NCI-H1092 (cell line): ENCODE measurements around the gene CABLES2.

Experiments used
- DNase-seq: peaks from one replicate; lab custom pipeline; 2025; lab: John Stamatoyannopoulos, UW

Gene CABLES2

DNA sequence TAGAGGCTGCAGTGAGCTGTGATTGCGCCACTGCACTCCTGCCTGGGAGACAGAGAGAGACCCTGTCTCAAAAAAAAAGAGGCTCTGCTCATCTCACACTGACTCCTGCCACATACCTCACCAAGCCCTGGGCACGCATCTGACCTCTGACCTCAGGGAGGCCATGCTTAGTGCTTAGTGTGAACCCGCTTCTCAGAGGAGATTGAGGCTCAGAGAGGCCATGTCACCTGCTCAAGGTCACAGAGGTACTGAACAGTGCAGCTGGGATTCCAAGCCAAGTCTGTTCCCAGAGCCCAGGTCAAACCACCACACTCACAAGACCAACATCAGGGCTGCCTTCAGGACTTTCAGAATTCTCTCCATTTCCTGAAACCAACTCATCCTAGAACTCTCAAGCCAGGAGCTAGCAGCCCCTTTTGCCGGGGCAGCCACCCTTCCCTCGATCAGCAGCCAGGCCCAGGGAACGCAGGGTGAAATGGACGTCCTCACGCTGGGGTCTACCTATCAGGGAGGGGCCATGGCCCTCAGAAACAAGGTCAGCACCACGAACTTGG lies 2.9 kb downstream of the CABLES2 start:
- DNase-seq, result no peak

- no peak for DNase-seq
These were observed 3.8 kb downstream of the CABLES2 start for GRCh38 chr20:62403331-62403730.

DNA sequence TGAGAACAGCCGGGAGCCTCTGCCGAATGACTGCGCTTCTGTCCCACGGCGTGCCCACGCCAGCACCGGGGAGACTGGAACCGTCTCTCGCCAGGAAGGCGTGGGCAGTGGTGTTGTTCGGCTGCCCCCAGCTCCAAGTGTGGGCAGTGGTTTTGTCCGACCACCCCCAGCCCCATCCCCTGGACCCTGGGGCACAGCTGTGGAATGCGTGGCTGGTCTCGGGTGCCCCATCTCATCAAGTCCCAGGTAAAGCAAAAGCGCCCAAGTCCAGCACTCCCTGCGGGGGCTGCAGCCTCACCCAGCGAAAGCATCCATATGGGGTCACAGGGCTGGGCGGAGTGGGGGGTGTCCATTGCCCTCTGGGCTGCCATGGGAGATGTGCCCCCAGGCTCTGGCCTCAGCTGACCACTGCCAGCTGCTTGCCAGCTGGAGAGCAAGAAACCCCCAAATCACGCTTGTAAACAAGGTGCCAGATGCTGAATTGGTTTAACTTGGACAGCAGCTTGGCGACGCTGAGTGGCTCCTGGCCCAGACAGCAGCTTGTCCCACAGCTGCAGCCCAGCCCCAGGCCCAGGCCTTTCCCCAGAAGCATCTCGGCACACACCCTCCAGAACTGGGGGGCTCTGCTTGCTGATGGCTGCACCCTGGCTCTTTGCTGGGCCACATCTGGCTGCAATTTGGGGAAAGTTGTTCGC lies 4.5 kb downstream of the CABLES2 start:
- DNase-seq, result no peak

GRCh38 chr20:62401331-62401779 lies 5.7 kb downstream of the CABLES2 start:
- DNase-seq, result no peak

DNA sequence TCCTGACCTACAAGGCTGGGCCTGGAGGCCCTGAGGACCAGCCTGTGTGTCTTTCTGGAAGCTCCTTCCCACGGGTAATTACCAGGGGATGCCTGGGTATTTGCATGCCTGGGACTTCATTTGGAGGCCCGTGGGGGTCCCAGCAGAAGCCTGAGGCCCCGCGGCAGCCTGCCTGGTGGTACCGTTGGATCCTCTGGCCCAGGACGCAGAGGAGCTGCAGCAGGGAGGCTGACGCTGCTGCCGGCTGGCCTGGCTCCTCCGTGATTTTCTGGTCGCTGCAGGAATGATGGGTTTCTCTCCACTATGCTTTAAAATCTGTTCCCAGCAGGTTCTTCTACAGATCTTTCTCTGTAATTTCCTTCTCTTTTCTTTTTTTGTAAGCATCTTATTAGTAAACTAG lies 6.5 kb downstream of the CABLES2 start:
- no peak for DNase-seq

DNA sequence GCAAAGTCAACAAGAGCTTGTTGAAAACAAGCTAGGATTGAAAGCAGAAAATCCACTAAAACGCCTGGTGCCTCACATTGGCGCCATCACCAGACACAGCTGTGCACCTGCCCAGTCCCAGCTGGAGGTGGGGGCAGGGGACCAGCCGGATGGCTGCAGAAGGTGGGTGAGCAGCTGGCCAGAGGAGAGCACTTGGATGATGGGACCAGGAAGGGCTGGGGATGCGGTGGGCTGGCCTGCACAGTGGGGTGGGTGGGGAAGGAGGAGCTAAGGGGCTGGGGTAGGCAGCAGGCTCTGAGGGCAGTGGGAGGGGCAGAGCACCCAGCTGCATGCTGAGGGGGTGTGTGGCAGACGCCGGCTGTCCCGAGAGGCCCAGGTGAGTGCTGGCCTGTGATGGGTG lies 7.1 kb downstream of the CABLES2 start:
- DNase-seq, result no peak

GRCh38 chr20:62398120-62398821 lies 8.8 kb downstream of the CABLES2 start:
- DNase-seq, result no peak

DNA sequence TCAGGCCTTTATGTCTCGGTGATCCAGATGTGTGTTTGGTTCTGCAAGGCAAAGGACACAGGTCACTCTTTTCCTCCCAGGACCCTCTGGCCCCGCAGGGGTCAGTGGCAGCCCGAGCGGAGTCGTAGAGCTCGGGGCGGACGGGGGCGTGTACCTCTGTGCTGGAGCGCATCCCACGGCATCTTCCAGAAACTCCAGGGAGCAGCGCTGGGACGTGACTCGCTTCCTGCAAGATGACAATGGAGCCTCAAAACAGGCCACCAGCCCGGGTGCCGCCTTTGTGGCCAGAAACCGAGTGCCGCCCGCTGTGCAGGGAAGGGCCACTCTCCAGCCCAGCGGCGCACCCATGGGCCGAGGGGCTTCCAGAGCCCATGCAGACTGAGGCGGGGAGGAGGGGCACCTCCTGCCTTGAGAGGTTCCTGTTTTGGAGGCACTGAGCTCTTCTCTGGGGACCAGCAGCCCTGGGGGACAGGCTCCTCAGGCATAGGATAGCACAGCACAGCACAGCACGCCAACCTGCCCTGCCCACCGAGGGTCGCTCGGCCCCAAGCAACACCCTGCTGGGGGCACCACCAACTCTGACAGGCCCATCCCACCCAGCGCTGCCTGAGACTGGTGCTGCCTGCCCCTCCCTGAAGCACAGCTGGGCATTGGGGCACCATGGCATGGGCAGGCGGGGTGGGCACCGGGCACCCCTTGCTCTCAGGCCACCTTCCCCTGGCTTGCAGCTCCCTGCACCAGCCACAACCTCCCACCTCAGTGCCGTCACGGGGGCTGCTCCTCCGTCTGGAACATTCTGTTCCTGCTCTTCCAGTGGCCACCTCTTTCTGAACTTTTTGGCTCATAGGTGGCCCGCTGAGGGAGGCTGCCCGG lies 10.5 kb downstream of the CABLES2 start:
- DNase-seq, result no peak

GRCh38 chr20:62395311-62396242 lies 11.5 kb downstream of the CABLES2 start:
- no peak for DNase-seq

- no peak for DNase-seq
These were observed 12.5 kb downstream of the CABLES2 start for GRCh38 chr20:62394248-62395245.

GRCh38 chr20:62393830-62394229 lies 13.3 kb downstream of the CABLES2 start:
- DNase-seq, result no peak

DNA sequence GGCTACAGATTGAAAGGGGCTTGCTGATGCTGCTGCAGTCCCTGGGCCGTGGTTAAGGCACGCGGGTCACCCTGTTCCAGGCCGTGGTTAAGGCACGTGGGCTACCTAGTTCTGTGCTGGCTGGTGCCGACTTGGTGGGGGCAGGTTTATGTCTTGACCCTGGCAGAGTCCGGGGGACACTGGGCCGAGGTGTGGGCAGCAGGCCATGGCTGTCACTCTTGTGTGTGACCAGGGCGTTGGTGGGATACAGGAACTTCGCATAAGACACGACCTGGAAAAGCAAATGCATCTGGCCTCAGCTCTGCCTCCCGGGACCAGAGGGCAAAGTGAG lies 13.8 kb downstream of the CABLES2 start:
- DNase-seq, result no peak

GRCh38 chr20:62392621-62393334 lies 14.3 kb downstream of the CABLES2 start:
- DNase-seq, result no peak

DNA sequence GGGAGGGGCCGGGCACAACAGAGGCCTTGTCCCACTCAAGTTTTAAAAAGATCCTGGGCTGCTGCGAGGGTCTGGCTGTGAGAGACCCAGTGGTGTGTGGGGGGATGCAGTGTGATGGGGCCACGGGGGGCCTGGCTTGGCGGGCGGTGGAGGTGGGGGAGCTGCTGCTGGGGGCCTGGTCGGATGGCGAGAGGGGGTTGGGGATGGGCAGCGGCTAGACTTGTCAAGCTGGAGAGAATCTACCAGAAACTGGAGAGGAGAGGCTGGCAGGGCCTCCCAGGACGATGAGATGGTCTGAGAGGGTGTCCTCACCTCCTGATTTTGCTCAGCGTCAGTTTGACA lies 15.0 kb downstream of the CABLES2 start:
- no peak for DNase-seq

DNA sequence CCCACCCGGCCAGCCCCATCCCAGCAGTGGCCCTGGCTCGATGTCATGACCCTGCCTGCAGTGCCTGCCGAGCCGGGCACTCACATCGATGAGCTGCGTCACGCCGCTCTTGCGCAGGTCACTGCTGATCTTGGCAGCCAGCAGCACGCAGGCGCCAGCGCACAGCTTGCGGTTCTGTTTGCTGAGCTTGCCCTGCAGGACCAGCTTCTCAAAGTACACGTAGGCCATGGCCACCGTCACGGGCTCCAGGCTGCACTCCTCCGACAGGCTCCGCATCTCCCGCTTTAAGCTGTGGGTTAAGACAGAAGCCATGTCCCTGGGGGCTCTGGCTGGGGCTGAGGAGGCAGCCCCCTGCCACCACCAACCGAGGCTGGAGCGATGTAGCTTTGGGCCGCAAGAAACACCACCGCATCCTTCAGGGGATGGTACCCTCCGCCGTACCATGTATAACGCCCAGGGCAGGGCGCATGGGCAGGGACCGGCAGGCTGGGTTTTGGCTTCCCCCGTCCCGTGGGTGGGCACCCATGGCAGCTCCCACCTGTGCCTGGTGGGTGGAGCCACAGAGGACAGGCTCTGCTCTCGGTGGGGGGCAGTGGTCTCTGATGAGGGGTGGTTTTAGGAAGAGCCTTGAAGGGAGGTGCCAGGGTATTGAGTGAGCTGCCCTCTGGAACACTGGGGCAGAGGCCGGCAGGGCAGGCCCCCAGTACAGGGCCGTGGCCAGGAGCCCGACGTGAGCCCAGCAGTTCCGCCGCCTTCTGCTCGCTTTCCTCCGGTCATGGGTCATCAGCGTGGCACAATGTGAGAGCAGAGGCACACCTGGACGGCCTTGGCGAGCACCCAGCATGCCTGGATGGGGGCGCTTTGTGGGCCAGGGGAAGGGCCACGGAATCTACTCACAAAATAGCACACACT lies 15.7 kb downstream of the CABLES2 start:
- DNase-seq, result no peak

GRCh38 chr20:62390317-62391164 lies 16.5 kb downstream of the CABLES2 start:
- DNase-seq, result no peak

DNA sequence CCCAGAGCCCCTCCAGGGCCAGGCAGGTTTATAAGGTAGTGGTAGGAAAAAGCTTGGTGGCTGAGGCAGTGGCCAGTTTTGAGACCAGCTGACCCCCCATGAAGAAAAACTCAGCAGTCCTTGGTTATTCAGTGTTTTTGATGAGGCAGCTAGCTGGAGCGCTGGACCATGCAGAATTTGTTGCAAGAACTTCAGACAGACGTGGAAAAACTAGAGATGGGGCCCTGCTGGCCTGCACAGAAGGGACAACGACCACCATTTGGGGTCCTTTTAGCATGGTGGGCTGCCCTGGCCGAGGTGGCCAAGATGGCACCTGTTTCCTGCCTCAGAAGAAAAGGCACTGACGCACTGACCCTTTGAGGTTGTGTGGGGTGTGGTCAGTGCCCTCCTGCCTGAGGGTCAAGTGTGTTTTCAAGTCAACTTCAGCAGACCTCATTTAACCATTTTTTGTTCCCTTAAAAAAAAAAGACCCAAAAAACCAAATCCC lies 17.4 kb downstream of the CABLES2 start:
- DNase-seq, result no peak
